Mucosa of gallbladder (tissue), 1 donor: ENCODE results near the gene SZRD1. TPM values are rescaled to one million over a fixed set of nuclear protein-coding genes. Genes with fewer than 3 reads are reported as not detected.
"Not testable (repeated sequence)": the region's sequence is repeated elsewhere in the genome, so short reads cannot be mapped to it uniquely, and the experiment has no call there.

ENCODE experiments used
- DNase-seq: peaks from one replicate; pipeline ENCODE4 v3.0.0-alpha.2; 2020; ENCODE audit warnings: low spot score
- total RNA-seq: library from RNA; stranded (reverse); gene quantifications from one replicate; pipeline ENCODE4 v1.2.1, GENCODE V29; 2021
- donor health status: DM: no; HTN: no; CAD: no.

The SZRD1 gene, protein sequence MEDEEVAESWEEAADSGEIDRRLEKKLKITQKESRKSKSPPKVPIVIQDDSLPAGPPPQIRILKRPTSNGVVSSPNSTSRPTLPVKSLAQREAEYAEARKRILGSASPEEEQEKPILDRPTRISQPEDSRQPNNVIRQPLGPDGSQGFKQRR
- 134 TPM for total RNA-seq

DNA sequence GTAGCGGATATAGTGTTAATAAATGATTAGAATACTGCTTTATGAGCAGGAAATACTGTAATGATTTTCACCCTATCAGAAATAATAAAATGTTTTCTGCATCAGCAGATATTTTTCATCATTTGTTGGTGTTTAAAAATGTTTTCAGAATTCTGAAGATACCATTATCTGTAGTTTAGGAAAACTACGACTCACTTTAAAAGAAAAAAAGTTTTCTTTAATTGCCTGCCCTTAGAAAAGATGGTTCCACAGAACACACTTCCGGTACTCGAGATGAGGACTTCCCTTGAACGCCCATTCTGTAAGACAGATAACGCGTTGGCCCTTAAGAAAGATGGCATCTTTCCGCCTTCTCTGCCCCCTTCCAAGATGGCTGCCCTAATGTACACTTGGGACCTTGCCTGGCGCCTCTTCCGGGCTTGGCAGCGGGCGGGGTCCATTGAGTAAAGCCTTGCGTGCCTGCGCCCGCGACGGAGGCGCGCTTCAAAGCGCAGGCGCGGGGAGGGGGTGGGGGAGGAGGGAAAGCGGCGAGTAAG lies at the start of gene SZRD1:
Gene SZRD1 (plus strand): TSS at position 521 of the 536 bp plus-strand sequence. CDS start 16 bp downstream, outside the sequence.
- peak; percentile 99 for DNase-seq

DNA sequence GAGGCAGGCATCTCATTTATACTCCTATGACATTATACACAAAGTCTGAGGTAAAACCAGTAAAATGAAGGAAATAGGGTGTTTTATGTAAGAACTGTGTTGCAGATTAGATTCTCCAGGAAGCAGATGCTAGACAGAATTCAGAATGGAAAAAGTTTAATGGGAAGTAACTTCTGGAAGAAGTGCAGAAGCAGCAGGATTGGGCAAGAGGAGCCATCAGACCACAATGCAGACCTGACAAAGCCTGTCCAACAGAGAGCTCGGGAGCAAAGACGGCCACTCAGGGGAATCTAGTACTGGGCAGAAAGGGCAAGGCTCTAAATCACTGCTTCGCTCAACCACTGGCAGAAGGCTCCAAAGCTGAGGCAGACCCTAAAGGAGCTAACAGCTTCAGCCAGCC lies 48.5 kb upstream of the SZRD1 start:
- DNase-seq: no peak

DNA sequence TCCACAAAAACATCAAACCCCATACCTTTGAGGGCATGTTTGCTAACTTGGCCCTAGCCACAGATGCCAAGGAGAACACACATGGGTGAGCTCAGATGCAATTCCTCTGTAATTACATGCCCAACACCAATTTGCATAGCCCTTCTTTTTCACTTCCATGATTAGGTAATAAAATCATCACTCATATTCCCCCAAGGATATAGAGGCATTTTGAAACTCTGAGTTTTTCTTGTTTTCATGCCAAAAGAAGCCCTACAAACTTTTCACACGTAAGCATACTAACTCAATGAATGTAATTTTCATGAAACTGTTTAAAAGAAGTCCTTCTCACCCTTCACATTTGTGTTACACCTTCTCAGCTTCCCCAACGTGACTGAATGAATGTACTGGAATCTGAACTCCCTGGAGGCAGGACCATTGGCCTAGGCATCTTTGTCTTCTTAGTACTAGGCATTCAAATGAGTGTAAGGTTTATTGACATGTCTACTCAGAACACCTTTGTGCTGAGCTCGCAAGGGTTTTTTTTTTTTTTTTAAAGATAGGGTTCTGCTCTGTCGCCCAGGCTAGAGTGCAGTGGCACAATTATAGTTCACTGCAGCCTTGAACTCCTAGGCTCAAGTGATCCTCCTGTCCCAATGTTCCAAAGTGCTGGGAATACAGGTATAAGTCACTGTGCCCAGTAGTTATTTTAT lies 45.7 kb upstream of the SZRD1 start:
- DNase-seq: no peak

DNA sequence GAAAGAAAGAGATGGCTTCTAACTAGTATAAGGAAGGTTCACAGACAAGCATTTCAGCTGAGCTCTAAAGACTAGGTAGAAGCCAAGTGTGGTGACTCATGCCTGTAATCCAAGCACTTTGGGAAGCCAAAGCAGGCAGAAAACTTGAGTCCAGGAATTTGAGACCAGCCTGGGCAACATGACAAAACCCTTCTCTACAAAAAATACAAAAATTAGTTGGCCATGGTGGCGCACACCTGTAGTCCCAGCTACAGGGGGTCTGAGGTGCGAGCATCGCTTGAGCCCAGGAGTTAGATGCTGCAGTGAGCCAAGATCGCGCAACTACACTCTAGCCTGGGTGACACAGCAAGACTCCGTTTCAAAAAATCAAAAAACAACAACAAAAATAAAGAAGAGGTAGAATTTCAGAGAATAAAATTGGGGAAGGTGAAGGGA lies 42.6 kb upstream of the SZRD1 start:
- no peak for DNase-seq

DNA sequence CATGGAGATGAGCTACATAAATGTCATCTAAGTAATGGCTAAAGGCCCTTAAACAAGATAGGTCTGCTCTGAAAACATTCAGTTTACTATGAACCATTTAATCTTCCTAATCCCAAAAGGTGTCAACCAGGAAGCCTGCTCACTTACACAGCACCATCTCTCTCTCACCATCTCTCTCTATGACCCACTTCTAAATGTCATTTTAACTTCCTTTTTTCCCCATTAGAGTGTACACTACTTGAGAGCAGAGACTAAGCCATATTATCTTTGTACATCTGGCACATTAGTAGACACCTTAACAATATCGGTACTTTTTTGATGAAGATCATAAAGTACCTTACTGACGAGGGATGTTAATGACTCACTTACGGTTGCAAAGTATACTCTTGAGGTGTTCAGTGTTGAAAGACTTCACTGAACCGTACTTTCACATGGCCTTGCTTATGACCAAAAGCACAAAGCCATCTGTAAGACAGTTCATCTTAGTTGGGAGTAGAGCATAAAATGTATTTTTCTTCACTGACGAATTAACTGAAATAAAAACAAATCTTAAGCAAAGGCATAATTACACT lies 40.1 kb upstream of the SZRD1 start:
- DNase-seq: no peak

DNA sequence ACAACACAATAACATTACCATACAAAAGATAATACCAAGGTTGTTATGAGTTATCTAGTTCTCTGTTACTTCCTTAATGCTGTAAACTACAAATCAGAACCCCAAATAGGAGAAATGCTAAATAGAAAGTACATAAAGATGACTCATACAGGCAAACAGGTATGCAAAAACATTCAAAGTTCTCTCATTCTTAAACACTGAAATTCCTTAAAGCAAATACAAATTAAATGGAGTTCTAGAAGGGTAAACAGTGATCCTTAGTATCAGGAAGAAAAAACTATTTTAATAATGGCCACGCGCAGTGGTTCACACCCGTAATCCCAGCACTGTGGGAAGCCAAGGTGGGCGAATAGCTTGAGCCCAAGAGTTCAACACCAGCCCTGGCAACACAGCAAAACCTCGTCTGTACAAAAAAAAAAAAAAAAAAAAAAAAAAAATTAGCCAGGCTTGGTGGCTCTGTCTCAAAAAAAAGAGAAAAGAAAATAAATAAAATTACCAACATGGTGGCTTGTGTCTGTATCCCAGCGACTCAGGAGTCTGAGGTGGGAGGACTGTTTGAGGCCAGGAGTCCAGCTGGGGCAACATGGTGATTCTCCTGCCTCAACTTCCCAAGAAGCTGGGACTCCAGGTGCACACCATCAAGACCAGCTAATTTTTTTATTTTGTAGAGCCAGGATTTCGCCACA lies 32.2 kb upstream of the SZRD1 start:
- no peak for DNase-seq

DNA sequence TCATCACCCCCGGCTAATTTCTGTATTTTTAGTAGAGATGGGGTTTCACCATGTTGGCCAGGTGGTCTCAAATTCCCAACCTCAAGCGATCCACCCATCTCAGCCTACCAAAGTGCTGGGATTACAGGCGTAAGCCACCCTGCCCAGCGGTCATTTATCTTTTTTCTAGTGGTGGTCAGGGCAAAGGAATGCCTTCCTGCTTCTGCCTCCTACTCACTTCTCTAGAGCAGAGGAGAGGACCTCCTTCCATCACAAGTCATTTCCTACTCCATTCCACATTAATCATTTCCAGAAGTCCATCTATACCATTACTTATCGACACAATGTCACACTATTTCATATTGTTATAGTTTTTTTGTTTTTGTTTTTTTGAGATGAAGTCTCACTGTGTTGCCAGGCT lies 28.1 kb upstream of the SZRD1 start:
- no peak for DNase-seq

DNA sequence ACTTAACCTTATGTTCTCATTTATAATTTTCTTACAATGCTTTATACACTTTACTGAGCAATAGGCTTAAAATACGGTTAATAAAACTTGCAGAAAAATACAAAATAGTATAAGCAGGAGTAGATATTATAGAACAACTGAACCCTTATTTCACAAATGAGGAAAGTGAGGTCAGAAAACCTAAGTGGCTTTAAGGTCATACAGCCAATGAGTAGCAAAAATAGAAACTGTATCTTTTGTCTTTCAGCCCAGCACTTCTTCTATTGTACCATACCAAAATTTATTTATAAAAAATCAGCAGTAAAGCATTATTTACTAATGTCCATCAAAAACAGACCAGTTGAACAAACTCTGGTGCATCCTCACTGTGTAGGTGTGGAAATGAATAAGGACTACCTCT lies 26.4 kb upstream of the SZRD1 start:
- no peak for DNase-seq

DNA sequence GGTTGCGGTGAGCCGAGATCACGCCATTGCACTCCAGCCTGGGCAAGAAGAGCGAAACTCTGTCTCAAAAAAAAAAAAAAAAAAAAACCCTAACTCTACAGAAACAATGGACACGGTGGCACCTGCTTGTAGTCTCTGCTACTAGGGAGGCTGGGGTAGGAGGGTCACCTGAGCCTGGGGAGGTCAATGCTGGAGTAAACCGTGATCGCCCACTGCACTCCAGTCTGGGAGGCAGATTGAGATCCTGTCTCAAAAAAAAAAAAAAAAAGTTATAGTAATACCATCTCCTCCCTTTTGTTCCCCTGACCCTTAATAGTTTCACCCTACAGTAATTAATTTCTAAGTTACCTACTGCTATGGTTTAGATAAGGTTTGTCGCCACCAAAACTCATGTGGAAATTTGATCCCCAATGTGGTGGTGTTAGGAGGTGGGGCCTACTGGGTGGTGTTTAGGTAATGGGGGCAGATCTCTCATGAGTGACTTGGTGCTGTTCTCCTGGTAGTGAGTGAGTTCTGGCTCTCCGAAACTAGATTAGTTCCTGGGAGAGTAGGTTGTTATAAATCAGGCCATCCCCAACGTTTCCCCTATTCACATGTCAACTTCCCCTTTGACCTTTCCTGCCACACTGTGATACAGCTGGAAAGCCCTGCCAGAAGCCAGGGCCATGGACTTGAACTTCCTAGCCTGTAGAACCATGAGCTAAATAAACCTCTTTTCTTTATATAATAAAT lies 24.5 kb upstream of the SZRD1 start:
- DNase-seq: no peak

DNA sequence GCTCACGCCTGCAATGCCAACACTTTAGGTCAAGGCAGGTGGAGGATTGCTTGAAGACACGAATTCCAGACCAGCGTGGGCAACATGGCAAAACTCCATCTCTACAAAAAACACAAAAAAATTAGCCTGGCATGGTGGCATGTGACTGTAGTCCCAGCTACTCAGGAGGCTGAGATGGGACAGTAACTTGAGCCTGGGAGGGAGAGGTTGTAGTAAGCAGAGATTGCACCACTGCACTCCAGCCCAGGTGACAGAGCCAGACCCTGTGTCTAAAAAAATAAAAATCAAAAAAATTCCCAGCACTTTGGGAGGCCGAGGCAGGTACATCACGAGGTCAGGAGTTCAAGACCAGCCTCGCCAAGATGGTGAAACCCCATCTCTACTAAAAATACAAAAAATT lies 23.8 kb upstream of the SZRD1 start:
- DNase-seq: not testable (repeated sequence)

DNA sequence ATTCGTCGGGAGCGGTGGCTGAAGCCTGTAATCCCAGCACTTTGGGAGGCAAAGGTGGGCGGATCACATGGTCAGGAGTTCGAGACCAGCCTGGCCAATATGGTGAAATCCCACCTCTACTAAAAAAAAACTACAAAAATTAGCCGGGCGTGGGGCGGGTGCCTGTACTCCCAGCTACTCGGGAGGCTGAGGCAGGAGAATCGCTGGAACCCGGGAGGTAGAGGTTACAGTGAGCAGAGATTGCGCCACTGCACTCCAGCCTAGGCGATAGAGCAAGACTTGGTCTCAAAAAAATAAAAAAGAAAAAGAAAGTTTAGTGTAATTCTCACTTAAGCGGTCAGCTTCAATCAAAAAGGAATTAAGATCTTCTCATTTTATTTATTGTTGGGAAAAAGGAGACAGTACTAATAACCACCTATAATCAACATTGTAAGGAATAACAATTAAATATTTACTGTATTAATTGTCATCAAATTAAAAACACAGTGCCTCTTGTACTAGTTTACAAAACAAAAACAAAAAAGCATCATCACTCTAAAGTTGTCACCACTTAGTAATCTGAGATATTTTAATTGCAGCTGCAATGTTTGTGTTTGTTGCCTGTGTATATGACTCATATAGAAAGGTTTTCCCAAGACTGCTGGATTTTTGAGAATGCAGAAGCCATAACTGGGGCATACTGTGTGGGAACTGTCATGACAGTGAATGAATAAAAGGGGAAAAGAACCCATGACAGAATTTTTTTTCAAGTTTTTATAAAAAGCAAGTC lies 18.4 kb upstream of the SZRD1 start:
- DNase-seq: no peak

DNA sequence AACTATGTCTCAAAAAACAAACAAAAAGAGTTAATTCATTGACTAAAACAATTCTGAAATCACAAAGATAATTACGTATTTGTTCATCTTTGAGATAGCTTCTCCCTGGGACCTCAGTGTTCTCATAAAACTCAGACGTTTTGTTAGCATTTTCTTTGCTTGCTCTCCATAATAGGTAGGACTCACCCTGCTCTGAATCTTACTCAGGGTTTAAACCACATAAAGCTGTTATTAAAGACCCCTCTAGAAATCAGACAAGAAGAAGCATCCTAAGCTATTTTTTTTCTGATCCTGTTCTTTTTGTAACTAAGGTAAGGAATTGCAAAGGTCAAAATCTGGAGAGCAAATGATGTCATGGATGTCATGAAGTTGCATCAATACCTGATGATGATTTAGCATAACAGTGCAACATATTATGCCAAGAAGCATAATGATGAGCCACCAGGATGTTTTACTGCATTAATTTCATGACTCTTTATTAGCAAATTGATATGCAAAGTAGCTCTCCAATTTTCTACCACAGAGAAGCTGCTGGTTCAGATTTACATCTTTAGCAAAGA lies 17.1 kb upstream of the SZRD1 start:
- DNase-seq: no peak

DNA sequence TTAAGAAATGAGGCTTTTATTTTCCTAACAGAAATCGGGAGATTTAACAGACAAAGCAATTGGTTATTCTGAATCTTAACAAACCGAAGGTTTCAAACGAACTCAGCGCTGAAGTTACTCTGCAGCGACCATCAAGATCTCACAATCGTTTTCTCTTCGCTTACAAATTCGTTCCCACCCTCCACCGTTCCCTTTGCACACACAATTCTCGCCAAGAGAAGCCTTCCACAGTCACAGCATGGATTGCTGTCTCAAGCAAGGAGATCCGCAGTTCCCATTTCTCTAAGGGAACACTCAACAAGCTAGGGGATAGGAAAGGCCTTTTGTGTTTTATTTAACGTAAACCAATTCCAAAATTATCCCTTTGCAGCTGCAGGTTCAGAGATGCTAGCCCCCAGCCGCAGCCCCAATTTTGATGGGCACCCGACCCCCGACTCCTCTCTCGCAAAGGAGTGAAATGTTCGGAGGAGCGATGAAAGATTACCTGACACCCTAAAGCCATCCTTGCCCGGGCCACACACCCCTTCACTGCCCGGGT lies 15.5 kb upstream of the SZRD1 start:
- DNase-seq: no peak

DNA sequence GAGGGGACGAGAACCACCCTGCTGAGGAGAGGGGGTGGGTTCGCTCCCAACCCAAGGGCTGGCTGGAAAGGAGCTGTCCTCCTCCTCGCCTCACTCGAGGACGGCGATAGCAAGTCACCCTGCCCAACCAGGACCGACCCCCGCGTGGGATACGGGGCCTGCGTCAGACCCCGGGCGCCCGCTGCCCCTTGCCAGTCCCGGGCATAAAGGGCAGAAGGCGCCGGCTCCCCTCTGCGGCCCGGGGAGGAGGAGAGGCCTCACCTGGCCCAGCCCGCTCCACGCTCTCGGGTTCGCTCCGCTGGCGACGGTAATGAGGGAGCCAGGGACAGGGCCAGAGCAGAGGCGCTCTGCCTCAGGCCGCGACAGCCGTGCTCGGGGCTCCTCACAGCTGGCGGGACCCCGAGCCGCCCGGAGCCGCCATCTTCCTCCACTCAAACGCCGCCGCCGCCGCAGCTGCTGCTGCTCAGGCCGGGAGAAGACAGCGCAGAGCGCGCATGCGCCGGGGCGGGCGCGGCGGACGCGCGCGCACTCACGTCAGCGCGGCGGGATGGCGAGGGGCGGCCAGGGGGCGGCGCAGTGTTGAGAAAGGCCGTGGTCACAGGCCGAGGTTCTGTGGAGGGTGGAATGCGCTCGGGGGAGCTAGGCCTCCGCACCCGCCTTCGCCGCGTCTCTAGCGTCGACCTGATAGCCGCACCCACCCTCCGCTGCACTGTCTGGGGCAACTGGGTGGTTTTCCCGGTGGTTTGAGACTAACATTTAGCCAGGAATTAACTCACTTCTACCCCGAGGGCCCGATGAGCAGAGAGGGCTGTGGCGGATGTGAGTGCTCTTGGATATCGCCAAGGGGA lies 14.8 kb upstream of the SZRD1 start, which contains the start of gene FBXO42:
Gene FBXO42 (minus strand): TSS at position 487 of the 848 bp plus-strand sequence. CDS start 37,062 bp downstream, outside the sequence.
- peak; percentile 93 for DNase-seq

DNA sequence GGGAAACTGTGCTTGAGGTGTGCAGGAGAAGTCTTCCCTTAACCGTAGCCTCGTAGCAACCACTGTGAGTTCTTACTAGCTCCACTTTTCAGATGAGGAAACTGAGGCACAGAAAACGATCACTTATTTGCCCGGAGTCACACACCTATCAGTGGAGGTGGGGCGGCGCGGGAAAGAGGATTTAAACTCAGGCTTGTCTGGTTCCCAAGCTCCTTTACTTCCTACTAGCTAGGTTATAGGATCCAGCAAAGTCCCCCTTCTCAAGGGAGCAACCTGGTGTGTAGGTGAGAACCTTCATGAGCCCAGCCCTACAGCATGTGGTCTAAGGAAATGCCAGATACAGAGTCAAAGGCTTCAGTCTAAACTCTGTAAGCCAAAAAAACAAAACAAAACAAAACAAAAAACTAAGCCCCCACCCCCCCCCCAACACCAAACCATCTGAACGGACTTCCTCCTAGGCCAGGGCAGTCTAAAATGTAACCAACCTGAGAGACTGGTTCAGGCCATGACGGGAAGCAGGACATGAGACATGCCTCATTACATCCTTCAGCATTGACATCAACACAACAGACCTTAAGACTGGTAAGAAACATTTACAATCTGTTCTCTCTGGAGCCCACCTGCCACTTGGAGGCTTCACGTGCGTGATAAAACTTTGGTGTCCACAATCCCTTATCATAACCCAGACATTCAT lies 14.1 kb upstream of the SZRD1 start:
- no peak for DNase-seq

DNA sequence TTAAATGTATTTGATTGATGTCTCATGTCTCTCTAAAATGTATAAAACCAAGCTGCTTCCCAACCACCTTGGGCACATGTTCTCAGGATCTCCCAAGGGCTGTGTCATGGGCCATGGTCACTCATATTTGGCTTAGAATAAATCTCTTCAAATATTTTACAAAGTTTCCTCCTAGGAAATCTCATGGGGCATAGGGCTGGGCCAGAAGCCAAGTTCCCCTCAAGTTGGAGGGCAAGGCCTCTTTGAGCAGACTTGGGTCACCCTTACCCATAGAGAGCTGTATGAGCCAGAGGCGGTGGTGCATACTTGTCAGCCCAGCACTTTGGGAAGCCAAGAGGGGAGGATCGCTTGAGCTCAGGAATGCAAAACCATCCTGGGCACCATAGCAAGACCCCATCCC lies 12.4 kb upstream of the SZRD1 start:
- DNase-seq: no peak

DNA sequence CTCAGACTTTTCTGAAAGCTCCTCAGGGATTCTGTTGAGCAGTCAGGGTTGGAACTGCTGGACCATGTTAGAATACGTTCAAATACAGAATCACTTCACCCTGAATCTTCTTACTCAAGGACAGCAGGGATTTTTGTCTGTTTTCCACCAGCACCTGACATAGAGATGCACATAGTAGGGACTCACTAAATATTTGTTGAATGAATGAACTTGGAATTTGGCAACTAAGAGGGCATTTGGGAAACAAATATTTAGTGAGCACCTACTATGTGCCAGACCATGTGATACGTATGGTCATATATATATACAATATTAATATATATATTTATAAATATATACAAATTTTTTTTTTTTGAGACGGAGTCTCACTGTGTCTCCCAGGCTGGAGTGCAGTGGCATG lies 10.2 kb upstream of the SZRD1 start:
- DNase-seq: no peak

DNA sequence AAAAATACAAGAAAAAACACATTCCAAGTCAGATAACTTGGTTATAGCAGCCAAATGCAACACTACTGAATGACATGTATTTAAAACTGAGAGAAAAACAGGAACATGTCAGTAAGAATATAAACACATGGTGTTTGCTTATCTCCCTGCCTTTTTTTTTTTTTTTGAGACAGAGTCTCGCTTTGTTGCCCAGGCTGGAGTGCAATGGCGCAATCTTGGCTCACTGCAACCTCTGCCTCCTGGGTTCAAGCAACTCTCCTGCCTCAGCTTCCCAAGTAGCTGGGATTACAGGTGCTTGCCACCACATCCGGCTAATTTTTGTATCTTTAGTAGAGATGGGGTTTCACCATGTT lies 1.9 kb upstream of the SZRD1 start:
- not testable (repeated sequence) for DNase-seq
